RCC 7860 (cell line): Measurements from ENCODE around the gene PRRT4.

Experiments used
- DNase-seq: peaks from one replicate; pipeline ENCODE4 v3.0.0-alpha.2; 2015; ENCODE audit warnings: low spot score
- FAIRE-seq: peaks from 2 replicates; lab custom pipeline; 2012; peaks lifted over from hg19 to GRCh38; lab: Jason Lieb, UNC

Gene PRRT4

GRCh38 chr7:128378637-128379036 lies 17.1 kb upstream of the PRRT4 start:
- DNase-seq = no peak
- FAIRE-seq = no peak

GRCh38 chr7:128376077-128376476 lies 14.6 kb upstream of the PRRT4 start:
- DNase-seq (no peak), FAIRE-seq (no peak)

GRCh38 chr7:128374041-128374440 lies 12.6 kb upstream of the PRRT4 start:
- FAIRE-seq (no peak), DNase-seq (no peak)

GRCh38 chr7:128373606-128374005 lies 12.1 kb upstream of the PRRT4 start:
- no peak for FAIRE-seq
- no peak for DNase-seq

- no peak for FAIRE-seq
Observed at GRCh38 chr7:128370491-128370890, 9.0 kb upstream of the PRRT4 start.

GRCh38 chr7:128366986-128367385 lies 5.5 kb upstream of the PRRT4 start:
- no peak for FAIRE-seq
- DNase-seq = no peak

More at GRCh38 chr7:128370491-128370890, 9.0 kb upstream of the PRRT4 start:
- DNase-seq = no peak

GRCh38 chr7:128366300-128366699 lies 4.8 kb upstream of the PRRT4 start:
- DNase-seq (no peak), FAIRE-seq (no peak)

GRCh38 chr7:128365432-128365831 lies 3.9 kb upstream of the PRRT4 start:
- no peak for DNase-seq
- no peak for FAIRE-seq

GRCh38 chr7:128364166-128364870 lies 2.8 kb upstream of the PRRT4 start:
- DNase-seq = no peak
- FAIRE-seq = no peak

- FAIRE-seq = no peak
Observed at GRCh38 chr7:128363261-128363721, 1.8 kb upstream of the PRRT4 start.

GRCh38 chr7:128362670-128363069 lies 1.2 kb upstream of the PRRT4 start:
- no peak for FAIRE-seq
- DNase-seq = peak; percentile 46

More at GRCh38 chr7:128363261-128363721, 1.8 kb upstream of the PRRT4 start:
- DNase-seq = no peak

GRCh38 chr7:128360359-128360678 lies 1.2 kb downstream of the PRRT4 start:
- no peak for FAIRE-seq

GRCh38 chr7:128359939-128360338 lies 1.6 kb downstream of the PRRT4 start:
- FAIRE-seq (no peak), DNase-seq (no peak)

More at GRCh38 chr7:128360359-128360678, 1.2 kb downstream of the PRRT4 start:
- no peak for DNase-seq

- FAIRE-seq = no peak
- no peak for DNase-seq
Observed at GRCh38 chr7:128359336-128359735, 2.2 kb downstream of the PRRT4 start.

GRCh38 chr7:128358233-128358632 lies 3.3 kb downstream of the PRRT4 start:
- no peak for DNase-seq
- no peak for FAIRE-seq

- FAIRE-seq (no peak), DNase-seq (no peak)
Observed at GRCh38 chr7:128357217-128357613, 4.3 kb downstream of the PRRT4 start.

GRCh38 chr7:128356546-128357216 lies 4.8 kb downstream of the PRRT4 start:
- no peak for FAIRE-seq
- peak; percentile 16 for DNase-seq

- DNase-seq = no peak
- no peak for FAIRE-seq
Observed at GRCh38 chr7:128353610-128354009, 7.9 kb downstream of the PRRT4 start.

- FAIRE-seq (no peak), DNase-seq (no peak)
Observed at GRCh38 chr7:128353189-128353588, 8.3 kb downstream of the PRRT4 start.

GRCh38 chr7:128352636-128353035 lies 8.9 kb downstream of the PRRT4 start:
- FAIRE-seq = no peak
- DNase-seq = no peak

GRCh38 chr7:128352153-128352537 lies 9.3 kb downstream of the PRRT4 start:
- FAIRE-seq = no peak

More at GRCh38 chr7:128352153-128352537, 9.3 kb downstream of the PRRT4 start:
- no peak for DNase-seq
